Transverse colon (tissue), 4 donors: ENCODE measurements around the gene USP5. TPM values are rescaled to one million over a fixed set of nuclear protein-coding genes. Genes with fewer than 3 reads are reported as not detected.

Experiments
- DNase-seq: peaks from one replicate; pipeline ENCODE4 v3.0.0-alpha.2; 2019
- H3K27ac ChIP-seq, 4 donors: fragments of 200-600 bp; sonication (generic); 2 replicates each; pipeline ENCODE4 v1.5.1; 2016 to 2018; ENCODE audit warnings: inconsistent platforms in 4 of 4
- H3K27me3 ChIP-seq: fragments of 200-600 bp; sonication (generic); 2 replicates; pipeline ENCODE4 v1.5.1; 2017; ENCODE audit warnings: inconsistent platforms
- H3K36me3 ChIP-seq, 4 donors: fragments of 200-600 bp; sonication (generic); 2 replicates each; pipeline ENCODE4 v1.5.1; 2017 to 2019; ENCODE audit warnings: inconsistent platforms in 4 of 4
- H3K4me1 ChIP-seq, 4 donors: fragments of 200-600 bp; sonication (generic); 2 replicates each; pipeline ENCODE4 v1.5.1; 2017 to 2020; ENCODE audit warnings: inconsistent platforms in 4 of 4
- H3K4me3 ChIP-seq, 4 donors: fragments of 200-600 bp; sonication (generic); 1 replicate in 1 of 4; 2 replicates in 3 of 4; pipeline versions ENCODE4 v1.5.1 to v1.6.1; 2017 to 2019; ENCODE audit warnings: inconsistent platforms in 4 of 4
- H3K9me3 ChIP-seq, 2 donors: fragments of 200-600 bp; sonication (generic); 2 replicates each; pipeline ENCODE4 v1.5.1; 2017 to 2019; ENCODE audit warnings: inconsistent platforms in 2 of 2
- CTCF ChIP-seq, 5 experiments: fragments of 200-600 bp in 3 of 5; fragments of 450-650 bp in 2 of 5; sonication (generic) in 3 of 5; IDR thresholded peaks; 1 replicate in 2 of 5; 2 replicates in 3 of 5; pipeline ENCODE4 v1.5.1; 2016 to 2017; ENCODE audit warnings: antibody characterized with exemption in 5 of 5, inconsistent platforms in 3 of 5, mild to moderate bottlenecking in 2 of 5, moderate library complexity in 1 of 5
- EP300 ChIP-seq: sonication (generic); formaldehyde crosslinking; IDR thresholded peaks from one replicate; pipeline ENCODE4 v1.6.1; 2017; ENCODE audit warnings: antibody characterized with exemption, low read depth
- POLR2A ChIP-seq: fragments of 450-650 bp; IDR thresholded peaks from one replicate; pipeline ENCODE4 v1.6.1; 2016; ENCODE audit warnings: antibody characterized with exemption, mild to moderate bottlenecking, moderate library complexity
- POLR2AphosphoS5 ChIP-seq, 3 donors: sonication (generic); formaldehyde crosslinking; IDR thresholded peaks; one replicate each; pipeline ENCODE4 v1.6.1; 2016; ENCODE audit warnings: antibody characterized with exemption in 3 of 3
- WGBS, 2 donors: methylation state at CpG; one replicate each; pipeline ENCODE4 v1.1.5; 2018; ENCODE audit warnings: low coverage in 1 of 2; 5-methylcytosine and 5-hydroxymethylcytosine counted together
- in situ Hi-C, 4 donors: fragments of 200-750 bp; cut with MboI; loops; one replicate each; pipeline versions ENCODE4 v1.15.0 to v1.15.1; 2017; ENCODE audit warnings: low sequenced_read_pairs in 3 of 4, low pct_ligation_motif_present in 1 of 4, low pct_unique_long_range_greater_than_20kb in 1 of 4
- intact Hi-C: fragments of 100-400 bp; cut with DNase I; formaldehyde crosslinking; loops from one replicate; pipeline ENCODE4 v1.15.1; 2023; ENCODE audit warnings: low total_unique reads
- total RNA-seq, 4 donors: library from RNA; depleted of rRNA; stranded (reverse); fragments of >200 nt; gene quantifications; one replicate each; pipeline ENCODE4 v1.1.0, GENCODE V29; 2016

The USP5 gene
- total RNA-seq, 4 donors from 2014 or later, result 30.5 to 171 (median 35.4) TPM

DNA sequence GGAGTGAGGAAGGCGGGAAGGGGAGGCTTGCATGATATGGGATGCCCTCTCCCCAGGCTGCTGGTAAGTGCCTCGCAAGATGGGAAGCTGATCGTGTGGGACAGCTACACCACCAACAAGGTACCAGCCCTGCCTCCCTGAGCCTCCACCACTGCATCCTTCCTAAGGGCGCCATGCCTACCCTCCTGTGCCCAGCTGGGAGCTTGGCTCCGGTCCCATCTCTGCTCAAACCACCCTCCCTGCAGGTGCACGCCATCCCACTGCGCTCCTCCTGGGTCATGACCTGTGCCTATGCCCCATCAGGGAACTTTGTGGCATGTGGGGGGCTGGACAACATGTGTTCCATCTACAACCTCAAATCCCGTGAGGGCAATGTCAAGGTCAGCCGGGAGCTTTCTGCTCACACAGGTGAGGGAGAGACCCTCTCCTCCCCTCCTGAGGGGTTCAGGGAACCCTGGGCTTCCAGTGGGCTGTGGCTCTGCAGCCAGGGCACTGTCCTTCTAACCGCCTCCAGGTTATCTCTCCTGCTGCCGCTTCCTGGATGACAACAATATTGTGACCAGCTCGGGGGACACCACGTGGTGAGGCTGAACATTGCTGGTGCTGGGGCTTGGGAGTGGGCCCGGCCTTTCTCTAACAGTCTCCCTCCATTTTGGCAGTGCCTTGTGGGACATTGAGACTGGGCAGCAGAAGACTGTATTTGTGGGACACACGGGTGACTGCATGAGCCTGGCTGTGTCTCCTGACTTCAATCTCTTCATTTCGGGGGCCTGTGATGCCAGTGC is 8.6 kb upstream of the USP5 start:
- H3K27me3 ChIP-seq, result no peaks in the 10 kb centered on the region
- TF ChIP-seq POLR2AphosphoS5 (IDR thresholded peaks at IDR 0.05) (no peak), POLR2A (no peak), CTCF (IDR thresholded peaks at IDR 0.05) (no peak), EP300 (no peak)
- in situ Hi-C loops (loop anchor here in 2 of 4 donors (25.0 kb wide), 1 partner anchor 106 kb away; no protein-coding TSS in a partner anchor), intact Hi-C loops (no loop called here)
- H3K9me3 ChIP-seq, result no peaks in the 10 kb centered on the region
- no peaks in the 10 kb centered on the region for H3K36me3 ChIP-seq
- H3K27ac ChIP-seq, result no peak overlapping the region
- no peaks in the 10 kb centered on the region for H3K4me1 ChIP-seq
- 20 to 71% methylated on average over 3 to 16 of the region's 16 CpGs for WGBS, 2 donors
- no peak overlapping the region for H3K4me3 ChIP-seq
- peak; percentile 10 for DNase-seq

DNA sequence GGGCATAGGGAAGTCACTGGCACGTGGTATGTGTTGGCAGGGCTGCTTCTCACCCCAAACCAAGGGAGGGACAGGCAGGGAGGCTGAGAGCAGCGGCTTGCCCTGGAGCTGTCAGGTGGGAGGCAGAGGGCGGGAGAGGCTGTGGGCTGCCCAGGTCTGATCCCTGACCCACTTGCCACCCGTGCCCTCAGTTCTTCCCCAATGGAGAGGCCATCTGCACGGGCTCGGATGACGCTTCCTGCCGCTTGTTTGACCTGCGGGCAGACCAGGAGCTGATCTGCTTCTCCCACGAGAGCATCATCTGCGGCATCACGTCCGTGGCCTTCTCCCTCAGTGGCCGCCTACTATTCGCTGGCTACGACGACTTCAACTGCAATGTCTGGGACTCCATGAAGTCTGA is 6.6 kb upstream of the USP5 start:
- no peak for TF ChIP-seq POLR2AphosphoS5 (IDR thresholded peaks at IDR 0.05)
- TF ChIP-seq CTCF (IDR thresholded peaks at IDR 0.05), result no peak
- TF ChIP-seq POLR2A, result no peak
- no peak for TF ChIP-seq EP300

DNA sequence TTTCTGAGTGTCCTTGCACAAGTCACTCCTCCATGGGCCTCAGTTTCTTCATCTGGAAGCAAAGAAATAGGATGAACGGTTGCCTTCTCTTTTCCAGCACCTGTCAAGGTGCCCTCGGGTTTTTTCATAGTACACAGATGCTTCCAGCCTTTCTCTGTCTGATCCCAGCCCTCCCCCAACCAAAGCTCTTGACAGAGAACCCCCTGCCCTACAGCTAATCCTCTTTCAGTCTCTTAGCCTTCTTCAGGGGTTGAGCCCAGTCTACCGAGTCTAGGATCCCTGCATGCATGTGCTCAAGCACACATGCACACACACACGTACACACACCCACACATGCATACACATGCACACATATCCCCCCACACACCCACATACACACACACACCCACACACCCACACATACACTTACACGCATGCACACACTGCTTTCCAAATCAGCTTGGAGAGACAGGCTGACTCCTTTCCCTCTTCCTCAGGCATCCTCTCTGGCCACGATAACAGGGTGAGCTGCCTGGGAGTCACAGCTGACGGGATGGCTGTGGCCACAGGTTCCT is 5.6 kb upstream of the USP5 start:
- no peaks in the 10 kb centered on the region for H3K27me3 ChIP-seq
- intact Hi-C loops (no loop called here), in situ Hi-C loops (loop anchor here in 2 of 4 donors (25.0 kb wide), 1 partner anchor 109 kb away; no protein-coding TSS in a partner anchor)
- peaks cover 0 to 12% (median 8%) of the 10 kb centered on the region in 4 donors for H3K4me1 ChIP-seq
- no peak overlapping the region for H3K27ac ChIP-seq
- H3K9me3 ChIP-seq, result no peaks in the 10 kb centered on the region
- H3K4me3 ChIP-seq, result no peak overlapping the region
- DNase-seq, result no peak
- TF ChIP-seq POLR2A, result no peak
- TF ChIP-seq EP300, result no peak
- no peak for TF ChIP-seq CTCF (IDR thresholded peaks at IDR 0.05)
- no peak for TF ChIP-seq POLR2AphosphoS5 (IDR thresholded peaks at IDR 0.05)
- 82 to 89% methylated on average over 4 to 7 of the region's 7 CpGs for WGBS, 2 donors
- no peaks in the 10 kb centered on the region for H3K36me3 ChIP-seq

More for the DNA sequence above, 6.6 kb upstream of the USP5 start:
- in situ Hi-C loops (loop anchor here in 2 of 4 donors (25.0 kb wide), 1 partner anchor 108 kb away; no protein-coding TSS in a partner anchor), intact Hi-C loops (no loop called here)
- Histone ChIP-seq H3K4me3 (no peak overlapping the region), H3K36me3 (no peaks in the 10 kb centered on the region), H3K27ac (no peak overlapping the region), H3K4me1 (peaks cover 0 to 5% (median 3%) of the 10 kb centered on the region in 4 donors), H3K27me3 (no peaks in the 10 kb centered on the region), H3K9me3 (no peaks in the 10 kb centered on the region)
- DNase-seq, result peak; percentile 6
- WGBS, 2 donors, result 93 to 100% methylated on average over 2 to 17 of the region's 17 CpGs

- WGBS, 2 donors, result 93 to 100% methylated on average over 2 of the region's 2 CpGs
- Histone ChIP-seq H3K4me1 (peaks cover 0 to 13% (median 9%) of the 10 kb centered on the region in 4 donors), H3K9me3 (no peaks in the 10 kb centered on the region), H3K36me3 (no peaks in the 10 kb centered on the region), H3K4me3 (no peak overlapping the region), H3K27me3 (no peaks in the 10 kb centered on the region), H3K27ac (no peak overlapping the region)
- TF ChIP-seq CTCF (IDR thresholded peaks at IDR 0.05) (no peak), POLR2A (no peak), POLR2AphosphoS5 (IDR thresholded peaks at IDR 0.05) (no peak), EP300 (no peak)
- in situ Hi-C loops, result loop anchor here in 2 of 4 donors (25.0 kb wide), 1 partner anchor 110 kb away; no protein-coding TSS in a partner anchor
- intact Hi-C loops, result no loop called here
- no peak for DNase-seq
Observed at GRCh38 chr12:6847676-6848075, 4.3 kb upstream of the USP5 start.
